HCT116 (cell line): ENCODE results near the gene KCNC4. TPM values are rescaled to one million over a fixed set of nuclear protein-coding genes. Genes with fewer than 3 reads are reported as not detected.

Source experiments
- ATAC-seq: fragments of 200-7000 bp; cut with Tn5 transposase; 2 replicates; pipeline ENCODE4 v1.9.1; 2020; ENCODE audit warnings: mild to moderate bottlenecking, moderate library complexity
- BruUV-seq: library from RNA; stranded (reverse); fragments of 400-500 nt; replicated peaks from 2 replicates; lab custom pipeline; 2021; lab: Mats Ljungman, UMichigan
- CTCF ChIA-PET: fragments of 300-600 bp; sonication (Branson Sonifier 250); formaldehyde crosslinking; loops from one replicate; lab custom pipeline; 2021; ENCODE audit warnings: antibody characterized with exemption; lab: Charles Lee
- POLR2A ChIA-PET: fragments of 300-600, 350-600 bp; sonication (Branson Sonifier 250); formaldehyde crosslinking; loops from one replicate; lab custom pipeline; 2021; ENCODE audit warnings: antibody characterized with exemption; lab: Charles Lee
- RAD21 ChIA-PET, 2 experiments: fragments of 300-600 bp; sonication (Branson Sonifier 250); formaldehyde crosslinking; loops; one replicate each; lab custom pipeline; 2023; ENCODE audit warnings: low total read pairs in 2 of 2; ENCODE audit not compliant: uncharacterized antibody in 2 of 2, unreplicated experiment in 2 of 2, low non-redundant PET in 1 of 2; lab: Charles Lee
- DNase-seq: peaks from one replicate; pipeline ENCODE4 v3.0.0-alpha.2; 2010; ENCODE audit warnings: low read depth, low spot score
- H2AFZ ChIP-seq: fragments of 200-600 bp; shearing (Covaris generic), sonication (generic); 2 replicates; pipeline ENCODE4 v1.6.1; 2017; ENCODE audit warnings: low read depth, mixed run types, mixed read lengths, antibody characterized with exemption, low read length; ENCODE audit not compliant: poor library complexity, severe bottlenecking
- H3K27ac ChIP-seq: 2 replicates; pipeline ENCODE4 v1.5.1; 2012; ENCODE audit warnings: low read depth, low read length
- H3K27me3 ChIP-seq: fragments of 200-600 bp; sonication (generic); 2 replicates; pipeline ENCODE4 v1.6.1; 2016; ENCODE audit warnings: mixed run types, low read length, mixed read lengths; ENCODE audit not compliant: insufficient read depth
- H3K36me3 ChIP-seq, 2 experiments: fragments of 200-500 bp in 1 of 2; fragments of 200-600 bp in 1 of 2; sonication (Bioruptor generic) in 1 of 2; sonication (generic) in 1 of 2; 2 replicates each; pipeline versions ENCODE4 v1.5.1 to v1.6.1; 2014 to 2016; ENCODE audit warnings: low read length in 2 of 2, inconsistent platforms in 1 of 2, mixed read lengths in 1 of 2, mixed run types in 1 of 2; ENCODE audit not compliant: insufficient read depth in 2 of 2, control insufficient read depth in 1 of 2
- H3K4me1 ChIP-seq, 2 experiments: fragments of 200-600 bp in 1 of 2; sonication (generic) in 1 of 2; 2 replicates each; pipeline versions ENCODE4 v1.5.1 to v1.6.1; 2012 to 2017; ENCODE audit warnings: low read length in 2 of 2, inconsistent platforms in 1 of 2, mild to moderate bottlenecking in 1 of 2, mixed read lengths in 1 of 2, mixed run types in 1 of 2, moderate library complexity in 1 of 2; ENCODE audit not compliant: insufficient read depth in 2 of 2, control insufficient read depth in 1 of 2
- H3K4me2 ChIP-seq: fragments of 200-600 bp; sonication (generic); 2 replicates; pipeline ENCODE4 v1.6.1; 2017; ENCODE audit warnings: mixed run types, low read length, mixed read lengths
- H3K4me3 ChIP-seq, 2 experiments: fragments of 200-600 bp in 1 of 2; sonication (generic) in 1 of 2; replicated peaks in 1 of 2; 2 replicates each; pipeline ENCODE4 v1.5.1; 2011 to 2016; ENCODE audit warnings: low read length in 2 of 2, control low read depth in 1 of 2, low read depth in 1 of 2, mild to moderate bottlenecking in 1 of 2, mixed read lengths in 1 of 2, mixed run types in 1 of 2
- H3K79me2 ChIP-seq: fragments of 200-600 bp; sonication (generic); 2 replicates; pipeline ENCODE4 v1.6.1; 2017; ENCODE audit warnings: mild to moderate bottlenecking, mixed run types, low read length, moderate library complexity, mixed read lengths; ENCODE audit not compliant: insufficient read depth
- H3K9ac ChIP-seq: fragments of 200-600 bp; sonication (generic); 2 replicates; pipeline ENCODE4 v1.6.1; 2016; ENCODE audit warnings: low read length, mixed read lengths
- H3K9me2 ChIP-seq: fragments of 200-600 bp; sonication (generic), shearing (Covaris generic); 2 replicates; pipeline ENCODE4 v1.6.1; 2017; ENCODE audit warnings: mixed run types, mild to moderate bottlenecking, moderate library complexity; ENCODE audit not compliant: insufficient read depth
- H3K9me3 ChIP-seq, 2 experiments: fragments of 200-500 bp in 1 of 2; fragments of 200-600 bp in 1 of 2; sonication (Bioruptor generic) in 1 of 2; sonication (generic) in 1 of 2; 2 replicates each; pipeline ENCODE4 v1.6.1; 2014 to 2017; ENCODE audit warnings: low read length in 2 of 2, mixed read lengths in 2 of 2, inconsistent platforms in 1 of 2, low read depth in 1 of 2, mild to moderate bottlenecking in 1 of 2, mixed run types in 1 of 2, moderate library complexity in 1 of 2; ENCODE audit not compliant: control insufficient read depth in 1 of 2, insufficient read depth in 1 of 2
- H4K20me1 ChIP-seq: fragments of 200-600 bp; sonication (generic), shearing (Covaris generic); 2 replicates; pipeline ENCODE4 v1.6.1; 2017; ENCODE audit warnings: mixed run types, mild to moderate bottlenecking, moderate library complexity; ENCODE audit not compliant: insufficient read depth
- CBX3 ChIP-seq: IDR thresholded peaks from 2 replicates; pipeline ENCODE4 v1.6.1; 2012; ENCODE audit warnings: low read depth
- CEBPB ChIP-seq: IDR thresholded peaks from 2 replicates; pipeline ENCODE4 v1.6.1; 2012; ENCODE audit warnings: low read depth
- EGR1 ChIP-seq: IDR thresholded peaks from 2 replicates; pipeline ENCODE4 v1.6.1; 2012; ENCODE audit warnings: low read depth
- ELF1 ChIP-seq: IDR thresholded peaks from 2 replicates; pipeline ENCODE4 v1.6.1; 2012; ENCODE audit warnings: low read depth, borderline replicate concordance
- EZH2 ChIP-seq: fragments of 200-600 bp; sonication (generic); IDR thresholded peaks from 2 replicates; pipeline ENCODE4 v1.6.1; 2017; ENCODE audit warnings: antibody characterized with exemption, mixed run types
- EZH2phosphoT487 ChIP-seq: fragments of 200-600 bp; IDR thresholded peaks from 2 replicates; pipeline ENCODE4 v1.6.1; 2018; ENCODE audit warnings: antibody characterized with exemption, borderline replicate concordance
- FOSL1 ChIP-seq: IDR thresholded peaks from 2 replicates; pipeline ENCODE4 v1.6.1; 2012; ENCODE audit warnings: low read depth
- JUND ChIP-seq: IDR thresholded peaks from 2 replicates; pipeline ENCODE4 v1.6.1; 2012
- MAX ChIP-seq: IDR thresholded peaks from 2 replicates; pipeline ENCODE4 v1.6.1; 2012
- POLR2A ChIP-seq: IDR thresholded peaks from 2 replicates; pipeline ENCODE4 v1.7.0; 2011; ENCODE audit warnings: borderline replicate concordance; ENCODE audit not compliant: insufficient read depth, insufficient read length; ENCODE audit errors: extremely low read depth
- POLR2AphosphoS5 ChIP-seq: IDR thresholded peaks from 2 replicates; pipeline ENCODE4 v1.6.1; 2011; ENCODE audit warnings: mild to moderate bottlenecking, low read depth, low read length, moderate library complexity
- RAD21 ChIP-seq: IDR thresholded peaks from 2 replicates; pipeline ENCODE4 v1.6.1; 2012; ENCODE audit warnings: low read depth, mild to moderate bottlenecking
- REST ChIP-seq: IDR thresholded peaks from 2 replicates; pipeline ENCODE4 v1.6.1; 2012; ENCODE audit warnings: low read depth
- SIN3A ChIP-seq: IDR thresholded peaks from 2 replicates; pipeline ENCODE4 v1.6.1; 2012; ENCODE audit warnings: low read depth
- SRF ChIP-seq: IDR thresholded peaks from 2 replicates; pipeline ENCODE4 v1.6.1; 2012; ENCODE audit warnings: low read depth
- TCF7L2 ChIP-seq: IDR thresholded peaks from 2 replicates; pipeline ENCODE4 v1.7.0; 2011; ENCODE audit warnings: borderline replicate concordance, inconsistent platforms; ENCODE audit not compliant: insufficient read depth, insufficient read length; ENCODE audit errors: extremely low read depth
- YY1 ChIP-seq: IDR thresholded peaks from 2 replicates; pipeline ENCODE4 v1.6.1; 2011; ENCODE audit warnings: low read length, low read depth, moderate library complexity, mild to moderate bottlenecking; ENCODE audit not compliant: insufficient replicate concordance; ENCODE audit errors: extremely low read depth
- intact Hi-C: fragments of 100-400 bp; cut with micrococcal nuclease; formaldehyde crosslinking; loops from 2 replicates; pipeline ENCODE4 v1.10.0; 2022
- total RNA-seq: library from RNA; stranded (reverse); gene quantifications from one replicate; pipeline ENCODE4 v1.2.1, GENCODE V29; 2021; ENCODE audit not compliant: unreplicated experiment
- TF ChIP-seq, protein P1 (sequence below): IDR thresholded peaks from 2 replicates; pipeline ENCODE4 v1.6.1; 2012
- TF ChIP-seq, protein P2 (sequence below), 3 experiments: fragments of 200-600 bp in 1 of 3; sonication (generic) in 1 of 3; IDR thresholded peaks in 2 of 3; conservative IDR thresholded peaks in 1 of 3; 2 replicates each; pipeline ENCODE4 v1.5.1; 2012 to 2017; ENCODE audit warnings: low read depth in 2 of 3, low read length in 2 of 3, antibody characterized with exemption in 1 of 3, borderline replicate concordance in 1 of 3, control low read depth in 1 of 3, mild to moderate bottlenecking in 1 of 3, mixed read lengths in 1 of 3, mixed run types in 1 of 3, moderate library complexity in 1 of 3; ENCODE audit not compliant: insufficient read depth in 1 of 3

Gene KCNC4
- total RNA-seq, 1 experiment from 2014 or later: 13.0 TPM

- Histone ChIP-seq H3K79me2 (no peaks in the 10 kb centered on the region), H3K4me2 (no peak overlapping the region), H3K9me2 (no peaks in the 10 kb centered on the region), H3K27ac (no peak overlapping the region), H3K4me1 (peaks cover 0 to 15% of the 10 kb centered on the region in 2 experiments; a peak in 2 of 4 replicates), H2AFZ (no peak overlapping the region), H3K4me3 (no peak overlapping the region), H4K20me1 (no peaks in the 10 kb centered on the region), H3K9ac (no peak overlapping the region), H3K9me3 (no peaks in the 10 kb centered on the region), H3K36me3 (no peaks in the 10 kb centered on the region), H3K27me3 (no peaks in the 10 kb centered on the region)
- intact Hi-C loops: loop anchor here (5.0 kb wide), 1 partner anchor 206 kb away; the partner anchor contains the start of gene LAMTOR5
- ChIA-PET POLR2A (no interaction called here), RAD21 (interaction anchor here in 1 of 2 experiments (2.5 kb wide), 1 partner anchor 259 kb away, joined by 9 read pairs; no protein-coding TSS in a partner anchor), CTCF (interaction anchor here (2.3 to 6.4 kb wide), 3 partner anchors 112 to 295 kb away, joined by 17 to 76 read pairs (median 49); no protein-coding TSS in a partner anchor)
- no peak for ATAC-seq
- TF ChIP-seq SRF: no peak
- TF ChIP-seq, protein P1, sequence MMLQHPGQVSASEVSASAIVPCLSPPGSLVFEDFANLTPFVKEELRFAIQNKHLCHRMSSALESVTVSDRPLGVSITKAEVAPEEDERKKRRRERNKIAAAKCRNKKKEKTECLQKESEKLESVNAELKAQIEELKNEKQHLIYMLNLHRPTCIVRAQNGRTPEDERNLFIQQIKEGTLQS: no peak
- no peak for TF ChIP-seq EZH2phosphoT487
- TF ChIP-seq, protein P2, sequence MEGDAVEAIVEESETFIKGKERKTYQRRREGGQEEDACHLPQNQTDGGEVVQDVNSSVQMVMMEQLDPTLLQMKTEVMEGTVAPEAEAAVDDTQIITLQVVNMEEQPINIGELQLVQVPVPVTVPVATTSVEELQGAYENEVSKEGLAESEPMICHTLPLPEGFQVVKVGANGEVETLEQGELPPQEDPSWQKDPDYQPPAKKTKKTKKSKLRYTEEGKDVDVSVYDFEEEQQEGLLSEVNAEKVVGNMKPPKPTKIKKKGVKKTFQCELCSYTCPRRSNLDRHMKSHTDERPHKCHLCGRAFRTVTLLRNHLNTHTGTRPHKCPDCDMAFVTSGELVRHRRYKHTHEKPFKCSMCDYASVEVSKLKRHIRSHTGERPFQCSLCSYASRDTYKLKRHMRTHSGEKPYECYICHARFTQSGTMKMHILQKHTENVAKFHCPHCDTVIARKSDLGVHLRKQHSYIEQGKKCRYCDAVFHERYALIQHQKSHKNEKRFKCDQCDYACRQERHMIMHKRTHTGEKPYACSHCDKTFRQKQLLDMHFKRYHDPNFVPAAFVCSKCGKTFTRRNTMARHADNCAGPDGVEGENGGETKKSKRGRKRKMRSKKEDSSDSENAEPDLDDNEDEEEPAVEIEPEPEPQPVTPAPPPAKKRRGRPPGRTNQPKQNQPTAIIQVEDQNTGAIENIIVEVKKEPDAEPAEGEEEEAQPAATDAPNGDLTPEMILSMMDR (IDR thresholded peaks at IDR 0.05 in 2 of 3, conservative IDR thresholded peaks at IDR 0.05 in 1 of 3; ENCODE audit: borderline replicate concordance in 1 of 3, insufficient read depth in 1 of 3, low read depth in 2 of 3, low read length in 2 of 3): no peak
- no peak for TF ChIP-seq CEBPB
- TF ChIP-seq REST: no peak
- no peak for TF ChIP-seq EZH2
- no peak for TF ChIP-seq CBX3
- no peak for TF ChIP-seq POLR2A
- TF ChIP-seq TCF7L2: no peak
- no peak for TF ChIP-seq JUND
- TF ChIP-seq SIN3A: no peak
- TF ChIP-seq ELF1: no peak
- TF ChIP-seq POLR2AphosphoS5: no peak
- TF ChIP-seq EGR1: no peak
- TF ChIP-seq FOSL1: no peak
- TF ChIP-seq MAX: no peak
- TF ChIP-seq YY1: no peak
- no peak for TF ChIP-seq RAD21
- no TSS peak for BruUV-seq
- DNase-seq: no peak
Observed at GRCh38 chr1:110201157-110201825, 8.8 kb upstream of the KCNC4 start.
